Coronary artery (tissue), 2 donors: ENCODE results near the gene TTLL5.

ENCODE experiments used
- DNase-seq: peaks from one replicate; pipeline ENCODE4 v3.0.0-alpha.2; 2017; ENCODE audit warnings: low spot score
- H3K27ac ChIP-seq, 2 donors: fragments of 200-600 bp; sonication (generic); one replicate each; pipeline ENCODE4 v1.5.1; 2016 to 2019
- H3K4me3 ChIP-seq: fragments of 200-600 bp; sonication (generic); 2 replicates; pipeline ENCODE4 v1.5.1; 2016; ENCODE audit warnings: mild to moderate bottlenecking, moderate library complexity
- TF ChIP-seq, protein P1 (sequence below): fragments of 200-600 bp; sonication (generic); IDR thresholded peaks from one replicate; pipeline ENCODE4 v1.5.1; 2019; ENCODE audit warnings: antibody characterized with exemption

TTLL5 gene

DNA sequence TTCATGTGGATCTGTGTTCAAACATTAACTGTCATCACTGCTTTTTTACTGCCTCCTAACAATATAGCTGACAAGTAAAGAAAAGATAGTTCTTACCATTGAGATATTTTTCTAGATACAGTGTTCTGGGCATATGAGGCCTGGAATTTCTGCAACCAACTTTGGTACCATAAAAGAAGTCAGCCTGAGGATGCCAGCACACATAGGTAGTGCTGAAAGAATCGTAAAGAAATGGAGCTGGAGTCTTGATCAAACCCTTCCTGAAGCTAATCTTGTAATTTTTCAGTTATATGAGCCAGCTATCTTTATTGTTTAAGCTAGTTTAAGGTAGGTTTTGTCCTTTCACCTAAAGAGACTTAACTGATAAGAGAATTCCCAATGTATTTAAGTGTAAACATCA, 11.7 kb upstream of the TTLL5 start:
- DNase-seq, result no peak
- Histone ChIP-seq H3K27ac (no peak overlapping the region), H3K4me3 (no peak overlapping the region)
- TF ChIP-seq, protein P1, sequence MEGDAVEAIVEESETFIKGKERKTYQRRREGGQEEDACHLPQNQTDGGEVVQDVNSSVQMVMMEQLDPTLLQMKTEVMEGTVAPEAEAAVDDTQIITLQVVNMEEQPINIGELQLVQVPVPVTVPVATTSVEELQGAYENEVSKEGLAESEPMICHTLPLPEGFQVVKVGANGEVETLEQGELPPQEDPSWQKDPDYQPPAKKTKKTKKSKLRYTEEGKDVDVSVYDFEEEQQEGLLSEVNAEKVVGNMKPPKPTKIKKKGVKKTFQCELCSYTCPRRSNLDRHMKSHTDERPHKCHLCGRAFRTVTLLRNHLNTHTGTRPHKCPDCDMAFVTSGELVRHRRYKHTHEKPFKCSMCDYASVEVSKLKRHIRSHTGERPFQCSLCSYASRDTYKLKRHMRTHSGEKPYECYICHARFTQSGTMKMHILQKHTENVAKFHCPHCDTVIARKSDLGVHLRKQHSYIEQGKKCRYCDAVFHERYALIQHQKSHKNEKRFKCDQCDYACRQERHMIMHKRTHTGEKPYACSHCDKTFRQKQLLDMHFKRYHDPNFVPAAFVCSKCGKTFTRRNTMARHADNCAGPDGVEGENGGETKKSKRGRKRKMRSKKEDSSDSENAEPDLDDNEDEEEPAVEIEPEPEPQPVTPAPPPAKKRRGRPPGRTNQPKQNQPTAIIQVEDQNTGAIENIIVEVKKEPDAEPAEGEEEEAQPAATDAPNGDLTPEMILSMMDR, result no peak

DNA sequence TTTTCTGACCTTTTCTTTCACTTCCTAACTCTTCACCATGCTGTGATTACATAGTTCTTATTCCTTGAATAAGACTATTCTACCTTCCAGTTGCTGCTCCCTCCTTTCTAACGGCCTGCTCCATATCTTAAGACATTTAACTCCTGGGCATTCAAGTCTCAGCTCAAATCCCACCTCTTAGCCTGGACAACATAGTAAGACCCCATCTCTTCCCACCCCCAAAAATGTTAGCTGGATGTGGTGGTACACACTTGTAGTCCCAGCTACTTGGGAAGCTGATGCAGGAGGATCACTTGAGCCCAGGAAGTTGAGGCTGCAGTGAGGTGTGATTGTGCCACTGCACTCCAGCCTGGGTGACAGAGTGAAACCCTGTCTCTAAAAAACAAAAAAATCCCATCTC, 11.3 kb upstream of the TTLL5 start:
- no peak overlapping the region for H3K4me3 ChIP-seq
- TF ChIP-seq, protein P1, result no peak
- H3K27ac ChIP-seq, result no peak overlapping the region
- no peak for DNase-seq

DNA sequence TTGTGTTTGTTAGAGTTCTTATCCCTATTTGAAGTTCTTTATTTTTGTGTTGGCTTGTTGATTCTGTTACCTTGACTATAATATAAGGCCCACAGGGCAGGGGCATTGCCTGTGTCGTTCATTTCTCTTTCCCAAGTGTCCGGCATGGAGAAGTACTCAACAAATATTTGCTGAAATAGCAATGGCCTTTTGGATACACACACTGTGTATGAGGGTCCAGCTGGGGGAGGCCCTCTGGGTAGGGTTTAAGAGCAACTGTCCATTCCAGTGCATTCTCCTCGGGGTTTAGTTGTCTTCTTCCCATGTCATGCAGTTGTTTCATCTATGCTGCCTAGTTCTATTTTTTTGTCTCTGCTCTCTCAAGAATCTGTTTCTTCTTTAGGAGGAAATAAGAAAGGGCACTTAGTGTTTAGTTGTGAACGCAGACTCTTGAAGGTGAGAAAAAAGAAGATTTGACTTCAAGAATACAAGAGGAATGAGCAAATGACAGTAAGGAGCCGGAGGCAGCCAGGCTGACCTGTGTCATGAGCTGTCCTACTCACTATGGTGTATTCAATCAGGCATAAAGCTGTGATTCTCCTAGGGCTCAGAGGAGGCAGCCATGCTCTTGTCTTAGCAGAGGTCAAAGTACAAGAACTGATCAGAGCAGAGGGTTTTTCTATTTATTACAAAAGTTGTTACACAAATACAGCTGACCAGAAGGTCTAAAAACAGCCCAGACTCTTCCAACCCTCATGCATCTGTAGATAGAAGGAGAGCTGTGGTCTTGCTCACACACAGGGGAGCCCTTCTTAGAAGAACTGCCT, 10.6 kb upstream of the TTLL5 start:
- Histone ChIP-seq H3K27ac (no peak overlapping the region), H3K4me3 (no peak overlapping the region)
- no peak for DNase-seq
- TF ChIP-seq, protein P1, result no peak

DNA sequence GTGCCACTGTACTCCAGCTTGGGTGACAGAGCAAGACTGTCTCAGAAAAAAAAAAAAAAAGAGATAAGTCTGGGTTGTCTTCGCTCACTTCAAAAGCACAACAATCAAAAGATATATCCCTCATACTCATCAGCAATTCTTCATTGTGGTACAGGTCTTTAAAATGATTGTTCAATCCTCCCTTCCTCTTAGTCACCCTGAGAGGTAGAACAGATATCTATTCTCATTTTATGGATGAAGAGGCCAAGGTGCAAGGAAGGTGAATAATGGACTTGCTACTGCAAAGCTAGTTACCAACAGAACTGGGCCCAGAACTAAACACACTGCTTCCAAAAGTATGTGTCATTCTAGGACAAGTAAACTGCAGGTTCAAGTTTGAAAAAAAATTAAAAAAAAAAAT, 7.5 kb upstream of the TTLL5 start:
- TF ChIP-seq, protein P1, result no peak
- no peak overlapping the region for H3K27ac ChIP-seq
- H3K4me3 ChIP-seq, result no peak overlapping the region
- no peak for DNase-seq

DNA sequence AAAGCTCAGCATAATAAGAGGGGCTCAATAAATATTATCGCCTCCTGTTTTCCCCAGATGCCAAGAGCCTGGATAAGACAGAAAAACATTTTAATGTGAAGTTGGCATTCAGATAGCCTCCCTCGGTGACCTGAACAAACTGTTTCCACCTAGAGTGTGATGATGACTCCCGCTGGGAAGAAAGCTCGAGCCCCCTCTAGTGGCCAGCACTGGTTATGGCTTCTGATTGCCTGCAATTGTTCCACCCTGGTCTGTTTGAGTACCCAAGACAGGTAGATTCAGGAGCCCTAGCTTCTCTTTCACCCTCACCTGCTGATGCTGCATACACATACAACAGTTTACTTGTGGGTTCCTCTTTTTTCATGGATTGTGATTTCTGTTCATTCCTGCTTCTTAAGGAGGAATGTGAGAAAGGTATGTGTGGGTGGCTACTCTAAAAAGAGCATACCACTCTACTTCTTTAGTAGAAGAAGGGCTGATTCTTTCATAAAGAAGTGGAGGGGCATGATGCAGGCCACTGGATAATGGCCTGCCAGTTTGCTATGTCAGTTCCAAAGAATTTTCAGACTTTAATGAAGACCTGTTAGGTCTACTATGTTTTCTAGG, 6.8 kb upstream of the TTLL5 start:
- no peak overlapping the region for H3K4me3 ChIP-seq
- TF ChIP-seq, protein P1, result peak; percentile 92
- peak; percentile 80 for DNase-seq
- no peak overlapping the region for H3K27ac ChIP-seq

DNA sequence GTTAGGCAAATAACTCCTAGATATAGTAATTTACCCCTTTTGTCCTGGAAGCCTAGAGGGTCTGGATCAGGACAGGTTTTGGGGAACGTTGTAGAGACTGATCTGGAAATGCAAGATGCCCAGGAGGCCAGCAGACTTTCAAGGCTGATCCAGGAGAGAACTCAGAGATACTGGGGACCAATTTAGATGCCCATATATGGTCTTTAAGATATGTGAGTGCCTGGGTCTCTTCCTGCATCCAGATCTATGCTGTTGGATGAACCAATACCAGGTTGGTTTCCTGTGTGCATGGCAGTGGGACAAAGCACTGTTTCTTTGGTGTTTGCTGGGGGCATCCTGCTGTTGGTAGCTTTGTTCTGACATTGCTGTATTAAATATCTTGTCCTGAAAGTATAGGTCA, 5.8 kb upstream of the TTLL5 start:
- TF ChIP-seq, protein P1, result no peak
- Histone ChIP-seq H3K27ac (no peak overlapping the region), H3K4me3 (no peak overlapping the region)
- no peak for DNase-seq

DNA sequence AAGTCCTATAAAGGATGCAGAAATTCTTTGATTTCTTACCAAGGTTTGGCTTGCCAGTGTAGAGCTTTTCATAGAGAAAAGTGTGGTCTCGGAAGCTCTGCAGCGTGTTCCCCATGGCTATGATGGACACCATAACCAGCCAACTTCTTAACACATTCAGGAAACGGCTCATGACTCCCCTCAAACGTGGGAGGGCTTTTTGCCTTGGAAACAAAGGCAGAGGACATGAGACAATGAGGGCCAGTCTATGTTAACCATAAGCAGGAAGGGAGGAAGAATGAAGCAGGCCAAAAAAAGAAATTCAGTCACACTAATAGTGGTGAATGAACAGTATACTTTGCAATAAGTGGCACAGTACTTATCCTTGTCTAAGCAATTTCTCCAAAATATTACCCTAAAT, 3.7 kb upstream of the TTLL5 start:
- H3K4me3 ChIP-seq, result no peak overlapping the region

More for the DNA sequence above, 3.7 kb upstream of the TTLL5 start:
- no peak for DNase-seq
- no peak overlapping the region for H3K27ac ChIP-seq
- TF ChIP-seq, protein P1, result no peak
